Activated CD4-positive, alpha-beta T cell treated with anti-CD3 and anti-CD28 coated beads, Interleukin-2, amount 50 U/mL, for 1 hour (primary cell): ENCODE results near the gene IGSF6.
"Not testable (repeated sequence)": the region's sequence is repeated elsewhere in the genome, so short reads cannot be mapped to it uniquely, and the experiment has no call there.

Experiments
- DNase-seq: peaks from one replicate; pipeline ENCODE4 v3.0.0-alpha.2; 2020

Gene IGSF6, protein sequence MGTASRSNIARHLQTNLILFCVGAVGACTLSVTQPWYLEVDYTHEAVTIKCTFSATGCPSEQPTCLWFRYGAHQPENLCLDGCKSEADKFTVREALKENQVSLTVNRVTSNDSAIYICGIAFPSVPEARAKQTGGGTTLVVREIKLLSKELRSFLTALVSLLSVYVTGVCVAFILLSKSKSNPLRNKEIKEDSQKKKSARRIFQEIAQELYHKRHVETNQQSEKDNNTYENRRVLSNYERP

DNA sequence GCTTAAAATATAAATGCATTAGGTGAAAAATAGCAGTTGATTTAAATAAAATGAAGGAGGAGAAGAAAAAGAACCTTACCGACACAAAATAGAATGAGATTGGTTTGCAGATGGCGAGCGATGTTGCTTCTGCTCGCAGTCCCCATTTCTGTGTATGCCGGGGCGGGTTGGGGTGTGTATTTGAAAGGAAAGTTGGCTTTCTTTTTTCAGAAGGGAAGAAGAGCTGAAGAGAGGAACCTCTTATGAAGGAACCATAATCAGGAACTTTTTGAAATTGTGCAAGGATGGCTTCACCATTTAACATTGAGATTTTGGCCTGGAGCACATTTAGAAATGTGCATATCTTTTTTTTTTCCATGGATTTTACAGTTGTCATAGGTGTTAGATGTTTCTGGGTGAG lies at the start of gene IGSF6:
TSS of gene IGSF6 (minus strand) at position 156 of the 400 bp plus-strand sequence. CDS start at position 146, 10 bp downstream.
- DNase-seq, result no peak

- DNase-seq, result no peak
Observed at GRCh38 chr16:21701271-21701670, 48.9 kb upstream of the IGSF6 start.

DNA sequence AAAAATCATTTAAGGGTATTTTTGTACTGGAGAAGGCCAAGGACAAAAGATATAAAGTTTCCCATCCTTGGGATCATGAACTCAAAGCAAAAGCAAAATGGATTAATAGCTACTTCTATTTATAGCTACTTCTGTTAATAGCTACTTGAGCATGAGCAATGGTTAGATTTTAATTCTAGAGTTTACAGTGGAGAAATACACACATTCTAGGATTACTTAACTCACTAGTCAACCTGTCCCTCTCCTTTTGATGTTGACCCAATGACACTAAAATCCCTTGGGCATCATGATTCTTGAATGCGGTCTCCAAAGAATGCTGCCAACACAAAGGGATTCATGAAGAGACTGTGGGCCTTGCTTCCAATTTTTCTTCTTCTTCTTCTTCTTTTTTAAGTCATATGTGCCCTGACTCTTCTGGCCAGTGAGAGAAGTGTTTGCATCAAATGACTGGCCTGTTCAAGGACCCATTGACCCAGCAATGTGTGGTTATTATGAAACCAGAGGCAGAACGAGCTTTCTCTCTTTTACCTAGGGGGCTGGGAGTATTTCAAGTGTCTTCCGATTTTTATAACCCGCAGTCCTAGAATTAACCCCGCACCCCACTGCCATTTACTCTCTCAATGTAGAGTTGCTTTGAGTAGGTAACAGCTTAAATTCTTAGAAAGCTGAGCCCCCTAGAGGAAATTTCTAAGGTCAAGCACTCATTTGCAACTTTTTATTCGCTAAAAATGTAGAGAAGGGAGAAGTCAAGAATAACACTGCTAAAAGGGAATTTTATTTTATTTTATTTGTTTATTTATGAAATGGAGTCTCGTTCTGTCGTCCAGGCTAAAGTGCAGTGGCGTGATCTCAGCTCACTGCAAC lies 46.0 kb upstream of the IGSF6 start:
- no peak for DNase-seq

DNA sequence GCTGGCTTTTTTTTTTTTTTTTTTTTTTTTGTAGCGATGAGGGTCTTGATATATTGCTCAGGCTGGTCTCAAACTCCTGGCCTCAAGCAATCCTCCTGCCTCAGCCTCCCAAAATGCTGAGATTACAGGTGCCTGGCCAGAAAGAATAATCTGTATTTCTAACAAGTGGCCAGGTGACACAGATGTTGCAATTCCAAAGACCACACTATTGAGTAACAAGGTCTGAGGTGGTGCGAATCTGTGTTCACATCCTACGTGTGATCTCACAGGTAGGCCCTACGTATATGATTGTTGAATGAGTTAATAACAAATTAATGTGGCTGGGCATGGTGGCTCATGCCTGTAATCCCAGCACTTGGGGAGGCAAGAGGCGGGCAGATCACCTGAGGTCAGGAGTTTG lies 44.6 kb upstream of the IGSF6 start:
- no peak for DNase-seq

DNA sequence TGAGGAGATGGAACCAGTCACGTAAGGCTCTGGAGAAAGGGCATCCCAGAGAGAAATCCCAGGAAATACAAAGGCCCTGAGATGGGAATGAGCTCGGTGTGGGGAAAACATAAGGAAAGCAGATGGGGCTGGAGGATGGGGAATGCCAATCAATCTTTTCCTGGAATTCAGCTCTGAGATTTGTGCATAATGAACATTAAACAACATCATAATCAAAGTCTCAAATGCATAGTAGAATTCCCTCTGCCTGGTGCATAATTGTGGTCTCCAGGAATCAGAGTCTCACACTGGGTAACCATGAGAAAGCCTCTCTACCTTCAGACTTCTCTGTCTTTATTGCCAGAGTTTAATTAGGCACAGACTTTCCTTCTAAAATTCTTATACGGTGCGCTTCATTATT lies 42.2 kb upstream of the IGSF6 start:
- DNase-seq, result no peak

- not testable (repeated sequence) for DNase-seq
Observed at GRCh38 chr16:21690967-21691366, 38.6 kb upstream of the IGSF6 start.

- DNase-seq, result no peak
Observed at GRCh38 chr16:21689107-21689506, 36.7 kb upstream of the IGSF6 start.

DNA sequence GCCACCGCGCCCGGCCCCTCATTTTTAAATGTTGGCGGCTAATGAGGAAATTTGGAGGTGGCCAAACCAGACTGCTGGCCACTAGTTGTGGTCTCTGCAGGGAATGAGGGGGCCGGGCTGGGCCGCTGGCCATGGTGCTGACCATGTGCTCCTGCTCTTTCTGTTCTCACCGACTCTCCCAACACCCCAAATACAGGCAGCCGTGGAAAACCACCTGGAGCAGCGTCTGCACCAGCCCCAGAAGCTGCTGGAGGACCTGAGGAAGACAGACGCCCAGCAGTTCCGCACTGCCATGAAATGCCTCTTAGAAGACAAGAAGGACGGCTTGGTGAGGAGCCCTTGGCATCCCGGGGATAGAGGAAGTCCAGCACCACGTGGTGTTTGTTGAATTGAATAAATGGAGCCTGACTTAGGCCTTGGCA lies 32.6 kb upstream of the IGSF6 start:
- no peak for DNase-seq

DNA sequence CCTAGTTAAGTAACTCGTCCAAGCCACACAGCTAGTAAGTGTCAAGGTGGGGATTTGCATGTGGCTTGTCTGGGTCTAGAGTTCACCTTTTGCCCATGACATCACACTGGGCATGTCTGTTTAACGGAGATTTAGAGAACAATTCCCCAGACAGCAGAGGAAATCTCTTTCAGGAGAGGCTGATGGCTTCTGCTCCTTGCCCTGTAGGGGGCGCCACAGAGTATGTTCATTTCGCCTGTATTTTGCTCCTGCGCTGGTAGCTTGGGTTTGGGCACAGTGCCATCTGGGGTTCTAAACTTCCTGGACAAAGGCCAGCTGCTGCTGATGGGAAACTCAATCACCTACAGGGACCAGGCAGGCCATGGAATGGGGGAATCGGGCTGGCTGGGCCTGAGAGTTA lies 31.8 kb upstream of the IGSF6 start:
- peak; percentile 30 for DNase-seq

- no peak for DNase-seq
Observed at GRCh38 chr16:21683184-21683583, 30.8 kb upstream of the IGSF6 start.

DNA sequence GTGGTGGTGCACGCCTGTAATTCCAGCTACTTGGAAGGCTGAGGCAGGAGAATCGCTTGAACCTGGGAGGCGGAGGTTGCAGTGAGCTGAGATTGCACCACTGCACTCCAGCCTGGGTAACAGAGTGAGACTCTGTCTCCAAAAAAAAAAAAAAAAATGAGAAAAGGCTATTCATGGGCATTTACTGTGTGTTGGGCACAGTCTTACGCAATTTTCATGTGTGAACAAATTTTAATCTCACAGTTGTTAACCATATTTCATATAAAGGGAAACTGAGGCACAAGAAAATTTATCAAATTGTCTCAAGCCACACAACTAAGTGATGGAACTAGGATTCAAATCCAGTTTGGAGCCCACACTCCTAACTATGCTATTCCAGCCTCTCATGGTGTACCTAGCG lies 28.3 kb upstream of the IGSF6 start:
- not testable (repeated sequence) for DNase-seq

GRCh38 chr16:21674456-21674855 lies 22.0 kb upstream of the IGSF6 start:
- not testable (repeated sequence) for DNase-seq

- DNase-seq, result no peak
Observed at GRCh38 chr16:21673469-21673868, 21.1 kb upstream of the IGSF6 start.

DNA sequence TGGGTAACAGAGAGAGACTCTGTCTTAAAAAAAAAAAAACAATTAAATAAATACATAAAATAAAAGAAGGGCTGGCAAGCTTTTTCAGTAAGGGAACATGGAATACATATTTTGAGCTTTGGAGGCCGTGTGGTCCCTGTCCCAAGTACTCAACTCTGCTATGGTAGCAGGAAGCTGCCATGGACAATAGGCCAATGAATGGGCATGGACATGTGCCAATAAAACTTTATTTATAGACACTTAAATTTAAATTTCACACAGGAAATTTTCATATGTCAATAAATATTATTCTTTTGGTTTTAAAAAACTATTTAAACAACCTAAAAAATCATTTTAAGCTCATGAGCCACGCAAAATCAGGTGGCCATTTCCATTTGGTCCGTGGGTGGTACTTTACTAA lies 15.2 kb upstream of the IGSF6 start:
- no peak for DNase-seq

GRCh38 chr16:21666772-21667171 lies 14.4 kb upstream of the IGSF6 start:
- DNase-seq, result no peak

DNA sequence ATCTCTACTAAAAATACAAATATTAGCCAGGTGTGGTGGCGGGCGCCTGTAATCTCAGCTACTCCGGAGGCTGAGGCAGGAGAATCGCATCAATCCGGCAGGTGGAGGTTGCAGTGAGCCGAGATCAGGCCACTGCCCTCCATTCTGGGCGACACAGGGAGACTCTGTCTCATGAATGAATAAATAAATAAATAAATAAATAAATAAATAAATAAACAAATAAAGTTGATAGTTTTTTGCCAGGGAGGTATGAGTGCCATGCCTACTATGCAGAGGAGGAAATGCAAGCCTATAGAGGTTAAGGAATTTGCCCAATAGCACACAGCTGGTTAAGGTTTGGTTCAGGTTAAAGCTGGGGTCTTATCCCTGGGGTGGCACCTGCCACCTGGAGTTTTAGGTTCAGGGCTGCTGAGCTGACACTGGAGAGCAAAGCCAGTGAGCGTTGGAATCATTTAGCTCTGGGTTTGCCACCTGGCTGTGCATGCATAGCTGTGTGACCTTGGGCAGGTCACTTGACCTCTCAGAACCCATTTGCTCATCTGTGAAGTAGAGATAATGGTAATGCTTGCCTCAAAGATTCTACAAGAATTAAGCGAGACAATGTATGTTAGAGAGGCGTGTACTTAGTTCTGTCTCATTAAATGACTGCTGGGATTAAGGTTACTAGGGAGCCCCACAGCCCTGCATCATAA lies 12.5 kb upstream of the IGSF6 start:
- DNase-seq, result no peak

GRCh38 chr16:21663889-21664647 lies 11.7 kb upstream of the IGSF6 start, which contains the start of gene OTOA:
Gene OTOA (plus strand): TSS chr16:21663968. CDS start chr16:21678515, 14,547 bp downstream.
- DNase-seq, result peak; percentile 31

DNA sequence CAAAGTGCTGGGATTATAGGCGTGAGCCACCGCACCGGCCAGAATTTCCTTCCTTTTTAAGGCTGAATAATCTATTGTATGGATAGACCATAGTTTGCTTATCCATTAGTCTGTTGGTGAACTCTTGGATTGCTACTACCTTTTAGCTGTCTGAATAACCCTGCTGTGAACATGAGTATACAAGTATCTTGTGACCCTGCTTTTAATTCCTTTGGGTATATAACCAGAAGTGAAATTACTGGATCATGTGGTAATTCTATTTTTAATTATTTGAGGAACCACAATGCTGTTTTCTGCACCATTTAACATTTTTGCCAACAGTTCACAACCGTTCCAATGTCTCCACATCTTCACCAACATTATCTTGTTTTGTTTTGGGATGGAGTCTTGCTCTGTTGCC lies 6.7 kb upstream of the IGSF6 start:
- DNase-seq, result no peak

- peak; percentile 15 for DNase-seq
Observed at GRCh38 chr16:21656795-21657768, 4.7 kb upstream of the IGSF6 start.

DNA sequence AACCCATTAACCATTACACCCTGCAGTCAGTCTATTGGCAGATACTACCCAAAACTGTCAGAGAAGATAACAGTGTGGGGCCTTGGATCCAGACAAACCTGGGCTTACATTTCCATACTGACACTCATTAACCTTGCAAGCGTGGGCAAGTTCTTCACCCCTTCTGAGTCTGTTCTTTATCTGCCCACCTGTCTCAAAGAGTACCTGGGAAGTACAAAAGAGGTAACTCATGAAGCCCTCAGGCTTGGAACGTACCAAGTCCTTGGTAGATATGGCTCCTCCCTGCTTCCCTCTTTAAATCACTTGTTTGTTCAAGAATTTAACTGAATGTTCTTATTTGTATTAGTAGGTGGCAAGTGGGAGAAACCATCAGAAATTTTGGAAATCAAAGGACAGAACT lies 2.5 kb upstream of the IGSF6 start:
- no peak for DNase-seq

GRCh38 chr16:21654466-21654865 lies 2.1 kb upstream of the IGSF6 start:
- DNase-seq, result no peak

DNA sequence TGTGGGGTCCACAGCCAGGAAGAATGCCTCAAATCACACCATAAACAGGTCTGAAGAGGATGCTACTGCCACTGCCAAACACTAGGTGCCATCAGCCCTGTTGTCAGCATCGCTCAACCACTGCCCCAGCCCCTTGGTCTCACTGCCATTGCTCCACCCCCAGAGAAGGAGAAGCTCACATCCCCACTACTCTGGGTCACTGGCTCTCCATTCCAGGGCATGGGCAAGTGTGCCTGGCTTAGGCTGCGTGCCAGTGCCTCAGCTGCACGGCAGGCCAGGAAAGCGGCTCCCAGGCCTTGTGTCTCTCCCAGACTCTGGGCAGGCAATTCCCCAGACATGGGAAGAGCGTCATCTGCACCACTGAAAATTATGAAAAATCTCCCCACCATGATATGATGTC lies 1.2 kb upstream of the IGSF6 start:
- no peak for DNase-seq
